GM18519 (cell line): ENCODE data around the gene CD33.

Experiments used
- ATAC-seq: cut with Tn5 transposase; IDR thresholded peaks from one replicate; pipeline ENCODE4 v1.9.1; 2021; ENCODE audit warnings: mild to moderate bottlenecking, moderate library complexity; ENCODE audit not compliant: unreplicated experiment, low FRiP score

The CD33 gene

GRCh38 chr19:51257471-51257870, 32.6 kb downstream of the CD33 start:
- ATAC-seq: no peak

- no peak for ATAC-seq
Observed at GRCh38 chr19:51258165-51259160, 33.6 kb downstream of the CD33 start.

GRCh38 chr19:51259348-51260245, 34.7 kb downstream of the CD33 start:
- no peak for ATAC-seq

- no peak for ATAC-seq
Observed at GRCh38 chr19:51263808-51264207, 38.9 kb downstream of the CD33 start.

DNA sequence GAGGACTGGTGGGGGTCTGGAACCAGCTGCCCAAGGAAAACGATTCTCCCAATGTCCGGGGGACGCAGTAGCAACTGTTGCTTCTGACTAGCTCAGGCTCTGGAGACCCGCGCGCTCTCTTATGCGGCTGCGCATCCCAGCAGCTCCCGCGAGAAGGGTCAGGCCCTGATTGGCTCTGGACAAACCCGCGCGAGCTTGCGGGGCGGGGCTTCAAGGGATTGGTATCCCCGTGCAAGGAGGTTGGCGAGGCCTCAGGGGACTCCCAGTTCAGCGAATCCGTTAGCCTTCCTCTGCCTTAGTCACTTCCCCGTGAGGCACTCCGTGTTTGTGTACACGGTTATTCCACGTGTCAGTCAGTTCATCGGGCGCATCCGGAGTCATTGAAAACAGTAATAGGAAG, 46.2 kb downstream of the CD33 start:
- ATAC-seq: no peak

- no peak for ATAC-seq
Observed at GRCh38 chr19:51272183-51272810, 47.4 kb downstream of the CD33 start.

GRCh38 chr19:51274049-51274770, 49.3 kb downstream of the CD33 start:
- ATAC-seq: no peak

DNA sequence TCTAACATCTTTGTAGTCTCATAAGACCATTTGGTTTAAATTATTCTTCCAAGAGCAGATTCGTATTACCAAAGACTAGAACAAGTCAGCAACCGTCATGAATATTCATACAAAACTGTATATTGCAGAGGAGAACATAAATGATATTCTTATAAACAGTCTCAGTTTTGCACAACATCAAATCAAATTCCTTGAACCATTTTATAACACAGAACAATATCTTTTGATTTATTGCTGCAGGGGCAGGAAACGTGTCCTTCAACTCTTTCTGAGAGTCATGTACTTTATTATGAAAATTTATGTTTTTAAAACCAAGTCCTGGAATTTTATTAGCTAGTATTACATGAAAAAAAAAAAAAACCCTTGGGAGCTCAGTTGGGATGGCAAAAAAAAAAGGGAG, 52.2 kb downstream of the CD33 start:
- ATAC-seq: no peak

DNA sequence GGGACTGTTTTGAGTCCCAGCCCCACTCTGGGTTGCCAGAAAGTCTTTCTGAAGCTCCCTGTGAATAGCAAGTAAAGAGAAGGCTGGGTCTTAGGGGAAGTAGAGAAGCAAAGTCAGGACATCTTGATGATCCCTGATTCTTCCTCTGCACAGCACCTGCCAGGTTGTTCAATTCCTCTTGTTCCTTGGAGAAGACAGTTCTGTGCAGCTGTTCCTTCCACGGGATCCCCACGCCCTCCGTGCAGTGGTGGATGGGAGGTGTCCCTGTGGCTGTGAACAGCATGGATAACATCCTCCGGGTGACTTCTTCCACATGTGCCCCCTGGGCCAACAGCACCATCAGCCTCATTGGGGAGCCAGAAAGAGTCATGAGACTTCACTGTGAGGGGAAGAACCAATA, 57.5 kb downstream of the CD33 start:
- ATAC-seq: no peak

DNA sequence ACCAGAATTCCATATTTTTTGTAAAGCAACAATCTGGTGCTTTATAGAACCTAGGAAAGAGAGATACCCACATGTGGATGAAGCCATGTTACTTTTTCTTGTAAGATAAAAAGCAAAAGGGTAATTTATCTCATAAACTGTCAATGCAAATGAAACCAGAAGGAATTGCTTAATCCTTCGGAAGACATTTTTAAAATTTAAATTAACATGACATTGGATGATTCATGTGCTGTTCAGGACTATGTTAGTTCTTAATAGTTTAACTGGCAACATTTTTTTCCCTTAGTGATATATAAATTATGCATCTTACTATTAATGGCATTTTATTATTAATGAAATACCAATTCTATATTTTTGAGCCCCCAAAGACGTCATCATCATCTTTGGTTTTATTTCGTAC, 60.8 kb downstream of the CD33 start:
- no peak for ATAC-seq
